ENCODE results near the gene TMEM198.

Gene TMEM198

GRCh38 chr2:219547621-219548020, 3.8 kb downstream of the TMEM198 start:
- Histone ChIP-seq H2BK12ac (ENCODE audit: low read length in 2 of 2) (no peak overlapping the region), H3K9ac (ENCODE audit: low read length) (no peak overlapping the region), H3K4me2 (ENCODE audit: low read length, poor library complexity, severe bottlenecking) (no peak overlapping the region), H3K36me3 (ENCODE audit: control insufficient read depth in 1 of 2, insufficient read depth in 2 of 2, low read depth in 1 of 2, low read length in 2 of 2) (peaks cover 18 to 23% of the 10 kb centered on the region in 2 experiments), H2BK120ac (ENCODE audit: low read depth, low read length) (no peak overlapping the region), H3K27ac (ENCODE audit: low read length, poor library complexity, severe bottlenecking) (no peak overlapping the region), H3K9me3 (ENCODE audit: control insufficient read depth, low read length) (no peaks in the 10 kb centered on the region), H3K23ac (ENCODE audit: low read length in 2 of 2) (no peak overlapping the region), H2BK5ac (ENCODE audit: low read depth, low read length, poor library complexity, severe bottlenecking) (no peak overlapping the region), H3K18ac (ENCODE audit: low read depth in 1 of 2, low read length in 2 of 2) (no peak overlapping the region), H3K4me3 (ENCODE audit: insufficient read depth in 1 of 2, low read depth in 1 of 2, low read length in 2 of 2) (no peak overlapping the region), H2BK15ac (ENCODE audit: low read depth, poor library complexity, severe bottlenecking) (no peak overlapping the region), H4K91ac (ENCODE audit: low read length) (no peak overlapping the region), H2AK5ac (ENCODE audit: low read length, severe bottlenecking) (no peak overlapping the region), H3K4me1 (ENCODE audit: control insufficient read depth, insufficient read depth, low read depth, low read length) (peaks cover 22% of the 10 kb centered on the region), H4K8ac (ENCODE audit: low read length) (no peak overlapping the region), H3K14ac (ENCODE audit: low read length in 2 of 2) (no peak overlapping the region), H3K4ac (ENCODE audit: low read depth in 1 of 2, low read length in 2 of 2) (no peak overlapping the region), H3K27me3 (ENCODE audit: control insufficient read depth in 1 of 2, insufficient read depth in 1 of 2, low read length in 2 of 2) (peaks cover 3 to 6% of the 10 kb centered on the region in 2 experiments), H2AFZ (ENCODE audit: low read depth, low read length) (no peak overlapping the region), H3K79me1 (replicated peaks; ENCODE audit: low read length, poor library complexity, severe bottlenecking) (no peaks in the 10 kb centered on the region)
- WGBS, result 96% methylated on average over 26 of the region's 26 CpGs
- DNase-seq, result no peak

DNA sequence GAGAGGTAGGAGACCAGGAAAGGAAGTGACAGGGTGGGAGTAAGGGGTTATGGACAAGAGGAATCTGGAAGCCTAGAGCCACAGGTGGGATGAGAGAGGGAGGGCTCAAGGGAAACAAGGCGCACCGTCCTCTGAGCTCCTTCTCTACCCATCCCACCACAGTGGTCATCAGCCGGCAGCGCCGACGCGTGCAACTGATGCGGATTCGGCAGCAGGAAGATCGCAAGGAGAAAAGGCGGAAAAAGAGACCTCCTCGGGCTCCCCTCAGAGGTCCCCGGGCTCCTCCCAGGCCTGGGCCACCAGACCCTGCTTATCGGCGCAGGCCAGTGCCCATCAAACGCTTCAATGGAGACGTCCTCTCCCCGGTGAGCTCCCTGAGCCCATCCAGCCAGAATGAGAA, 5.2 kb downstream of the TMEM198 start:
- Histone ChIP-seq H3K9me3 (ENCODE audit: control insufficient read depth, low read length) (no peaks in the 10 kb centered on the region), H2AFZ (ENCODE audit: low read depth, low read length) (no peak overlapping the region), H3K27me3 (ENCODE audit: control insufficient read depth in 1 of 2, insufficient read depth in 1 of 2, low read length in 2 of 2) (peaks cover 13 to 14% of the 10 kb centered on the region in 2 experiments), H2AK5ac (ENCODE audit: low read length, severe bottlenecking) (no peak overlapping the region), H3K4ac (ENCODE audit: low read depth in 1 of 2, low read length in 2 of 2) (no peak overlapping the region), H4K91ac (ENCODE audit: low read length) (no peak overlapping the region), H3K36me3 (ENCODE audit: control insufficient read depth in 1 of 2, insufficient read depth in 2 of 2, low read depth in 1 of 2, low read length in 2 of 2) (peaks cover 18 to 23% of the 10 kb centered on the region in 2 experiments), H3K27ac (ENCODE audit: low read length, poor library complexity, severe bottlenecking) (no peak overlapping the region), H4K8ac (ENCODE audit: low read length) (no peak overlapping the region), H2BK12ac (ENCODE audit: low read length in 2 of 2) (no peak overlapping the region), H3K79me1 (replicated peaks; ENCODE audit: low read length, poor library complexity, severe bottlenecking) (no peaks in the 10 kb centered on the region), H3K9ac (ENCODE audit: low read length) (no peak overlapping the region), H3K23ac (ENCODE audit: low read length in 2 of 2) (no peak overlapping the region), H3K18ac (ENCODE audit: low read depth in 1 of 2, low read length in 2 of 2) (no peak overlapping the region), H3K4me2 (ENCODE audit: low read length, poor library complexity, severe bottlenecking) (no peak overlapping the region), H3K4me1 (ENCODE audit: control insufficient read depth, insufficient read depth, low read depth, low read length) (peaks cover 26% of the 10 kb centered on the region), H3K4me3 (ENCODE audit: insufficient read depth in 1 of 2, low read depth in 1 of 2, low read length in 2 of 2) (no peak overlapping the region), H2BK5ac (ENCODE audit: low read depth, low read length, poor library complexity, severe bottlenecking) (no peak overlapping the region), H3K14ac (ENCODE audit: low read length in 2 of 2) (no peak overlapping the region), H2BK120ac (ENCODE audit: low read depth, low read length) (no peak overlapping the region), H2BK15ac (ENCODE audit: low read depth, poor library complexity, severe bottlenecking) (no peak overlapping the region)
- 96% methylated on average over 18 of the region's 18 CpGs for WGBS
- DNase-seq, result no peak

- Histone ChIP-seq H2BK12ac (ENCODE audit: low read length in 2 of 2) (no peak overlapping the region), H3K27ac (ENCODE audit: low read length, poor library complexity, severe bottlenecking) (no peak overlapping the region), H3K23ac (ENCODE audit: low read length in 2 of 2) (no peak overlapping the region), H3K27me3 (ENCODE audit: control insufficient read depth in 1 of 2, insufficient read depth in 1 of 2, low read length in 2 of 2) (peaks cover 13 to 17% of the 10 kb centered on the region in 2 experiments), H3K14ac (ENCODE audit: low read length in 2 of 2) (no peak overlapping the region), H3K36me3 (ENCODE audit: control insufficient read depth in 1 of 2, insufficient read depth in 2 of 2, low read depth in 1 of 2, low read length in 2 of 2) (peaks cover 18 to 23% of the 10 kb centered on the region in 2 experiments), H2BK15ac (ENCODE audit: low read depth, poor library complexity, severe bottlenecking) (no peak overlapping the region), H3K4me1 (ENCODE audit: control insufficient read depth, insufficient read depth, low read depth, low read length) (peaks cover 20% of the 10 kb centered on the region), H4K8ac (ENCODE audit: low read length) (no peak overlapping the region), H2BK120ac (ENCODE audit: low read depth, low read length) (no peak overlapping the region), H3K18ac (ENCODE audit: low read depth in 1 of 2, low read length in 2 of 2) (no peak overlapping the region), H3K4ac (ENCODE audit: low read depth in 1 of 2, low read length in 2 of 2) (no peak overlapping the region), H2BK5ac (ENCODE audit: low read depth, low read length, poor library complexity, severe bottlenecking) (no peak overlapping the region), H4K91ac (ENCODE audit: low read length) (no peak overlapping the region), H3K79me1 (replicated peaks; ENCODE audit: low read length, poor library complexity, severe bottlenecking) (no peaks in the 10 kb centered on the region), H2AK5ac (ENCODE audit: low read length, severe bottlenecking) (no peak overlapping the region), H3K4me3 (ENCODE audit: insufficient read depth in 1 of 2, low read depth in 1 of 2, low read length in 2 of 2) (no peak overlapping the region), H3K9ac (ENCODE audit: low read length) (no peak overlapping the region), H3K4me2 (ENCODE audit: low read length, poor library complexity, severe bottlenecking) (no peak overlapping the region), H2AFZ (ENCODE audit: low read depth, low read length) (no peak overlapping the region), H3K9me3 (ENCODE audit: control insufficient read depth, low read length) (no peaks in the 10 kb centered on the region)
- WGBS, result 84% methylated on average over 9 of the region's 9 CpGs
- DNase-seq, result no peak
These were observed 5.8 kb downstream of the TMEM198 start for GRCh38 chr2:219549619-219550018.

- WGBS, result 6% methylated on average over 40 of the region's 54 CpGs
- no peak overlapping the region for H3K27ac ChIP-seq (ENCODE audit: low read length, poor library complexity, severe bottlenecking)
- H3K9ac ChIP-seq (ENCODE audit: low read length), result peak overlapping the region; percentile 73
- H3K36me3 ChIP-seq (ENCODE audit: control insufficient read depth in 1 of 2, insufficient read depth in 2 of 2, low read depth in 1 of 2, low read length in 2 of 2), result peaks cover 18 to 26% of the 10 kb centered on the region in 2 experiments
- no peak overlapping the region for H3K14ac ChIP-seq (ENCODE audit: low read length in 2 of 2)
- H2AK5ac ChIP-seq (ENCODE audit: low read length, severe bottlenecking), result no peak overlapping the region
- no peak overlapping the region for H2BK120ac ChIP-seq (ENCODE audit: low read depth, low read length)
- no peak overlapping the region for H4K8ac ChIP-seq (ENCODE audit: low read length)
- no peak overlapping the region for H3K23ac ChIP-seq (ENCODE audit: low read length in 2 of 2)
- peak overlapping the region; percentile 83 for H3K4me2 ChIP-seq (ENCODE audit: low read length, poor library complexity, severe bottlenecking)
- H3K27me3 ChIP-seq (ENCODE audit: control insufficient read depth in 1 of 2, insufficient read depth in 1 of 2, low read length in 2 of 2), result peaks cover 13 to 17% of the 10 kb centered on the region in 2 experiments
- H3K18ac ChIP-seq (ENCODE audit: low read depth in 1 of 2, low read length in 2 of 2), result peak overlapping the region in 1 of 2 experiments; percentile 51
- H3K9me3 ChIP-seq (ENCODE audit: control insufficient read depth, low read length), result no peaks in the 10 kb centered on the region
- H3K4me3 ChIP-seq (ENCODE audit: insufficient read depth in 1 of 2, low read depth in 1 of 2, low read length in 2 of 2), result peak overlapping the region; percentile 68 to 80
- no peaks in the 10 kb centered on the region for H3K79me1 ChIP-seq (replicated peaks; ENCODE audit: low read length, poor library complexity, severe bottlenecking)
- peaks cover 19% of the 10 kb centered on the region for H3K4me1 ChIP-seq (ENCODE audit: control insufficient read depth, insufficient read depth, low read depth, low read length)
- no peak overlapping the region for H3K4ac ChIP-seq (ENCODE audit: low read depth in 1 of 2, low read length in 2 of 2)
- H2AFZ ChIP-seq (ENCODE audit: low read depth, low read length), result peak overlapping the region; percentile 21
- DNase-seq, result peak; percentile 63
- peak overlapping the region; percentile 73 for H2BK15ac ChIP-seq (ENCODE audit: low read depth, poor library complexity, severe bottlenecking)
- no peak overlapping the region for H4K91ac ChIP-seq (ENCODE audit: low read length)
- no peak overlapping the region for H2BK12ac ChIP-seq (ENCODE audit: low read length in 2 of 2)
- no peak overlapping the region for H2BK5ac ChIP-seq (ENCODE audit: low read depth, low read length, poor library complexity, severe bottlenecking)
These were observed 7.9 kb downstream of the TMEM198 start for GRCh38 chr2:219551441-219552381.

Measured in mesenchymal stem cell (in vitro differentiated cells and primary cell).